ENCODE data around the gene CTNNA3.

The CTNNA3 gene

GRCh38 chr10:67033878-67034277 lies 662.1 kb downstream of the CTNNA3 start:
- no peak for TF ChIP-seq CTCF (IDR thresholded peaks at IDR 0.05)

- TF ChIP-seq CTCF (IDR thresholded peaks at IDR 0.05), result no peak
Measured at GRCh38 chr10:67022099-67022498, 673.9 kb downstream of the CTNNA3 start.

- no peak for TF ChIP-seq CTCF (IDR thresholded peaks at IDR 0.05)
Measured at GRCh38 chr10:67017218-67017617, 678.8 kb downstream of the CTNNA3 start.

- no peak for TF ChIP-seq CTCF (IDR thresholded peaks at IDR 0.05)
Measured at GRCh38 chr10:67015225-67015624, 680.8 kb downstream of the CTNNA3 start.

- no peak for TF ChIP-seq CTCF (IDR thresholded peaks at IDR 0.05)
Measured at GRCh38 chr10:67011981-67012380, 684.0 kb downstream of the CTNNA3 start.

GRCh38 chr10:67011480-67011879 lies 684.5 kb downstream of the CTNNA3 start:
- no peak for TF ChIP-seq CTCF (IDR thresholded peaks at IDR 0.05)

GRCh38 chr10:67005981-67006380 lies 690.0 kb downstream of the CTNNA3 start:
- no peak for TF ChIP-seq CTCF (IDR thresholded peaks at IDR 0.05)

GRCh38 chr10:67004690-67005089 lies 691.3 kb downstream of the CTNNA3 start:
- no peak for TF ChIP-seq CTCF (IDR thresholded peaks at IDR 0.05)

Data from LNCAP (cell line).